ENCODE measurements around the gene UBE2K. TPM values are rescaled to one million over a fixed set of nuclear protein-coding genes. Genes with fewer than 3 reads are reported as not detected.

Gene UBE2K
- total RNA-seq, 1 donor from 2014 or later, result 54.4 TPM

GRCh38 chr4:39682138-39682537 is 15.8 kb upstream of the UBE2K start:
- no peaks in the 10 kb centered on the region for H3K36me3 ChIP-seq
- no peaks in the 10 kb centered on the region for H3K4me1 ChIP-seq
- intact Hi-C loops (cut with micrococcal nuclease), result no loop called here
- DNase-seq, result no peak
- H3K27me3 ChIP-seq (ENCODE audit: low read depth), result no peaks in the 10 kb centered on the region
- H3K9me3 ChIP-seq (replicated peaks), result no peaks in the 10 kb centered on the region
- TF ChIP-seq CTCF (IDR thresholded peaks at IDR 0.05; ENCODE audit: borderline replicate concordance), result no peak
- no peak overlapping the region for H3K4me3 ChIP-seq
- H3K27ac ChIP-seq (replicated peaks), result no peak overlapping the region

- Histone ChIP-seq H3K4me1 (no peaks in the 10 kb centered on the region), H3K9me3 (replicated peaks) (no peaks in the 10 kb centered on the region), H3K27me3 (ENCODE audit: low read depth) (no peaks in the 10 kb centered on the region), H3K36me3 (no peaks in the 10 kb centered on the region), H3K4me3 (no peak overlapping the region), H3K27ac (replicated peaks) (no peak overlapping the region)
- no peak for TF ChIP-seq CTCF (IDR thresholded peaks at IDR 0.05; ENCODE audit: borderline replicate concordance)
- intact Hi-C loops (cut with micrococcal nuclease), result no loop called here
- no peak for DNase-seq
Observed at GRCh38 chr4:39685990-39686389, 11.9 kb upstream of the UBE2K start.

- TF ChIP-seq CTCF (IDR thresholded peaks at IDR 0.05; ENCODE audit: borderline replicate concordance), result no peak
- DNase-seq, result no peak
- no peaks in the 10 kb centered on the region for H3K9me3 ChIP-seq (replicated peaks)
- H3K4me1 ChIP-seq, result no peaks in the 10 kb centered on the region
- H3K27ac ChIP-seq (replicated peaks), result no peak overlapping the region
- no peaks in the 10 kb centered on the region for H3K27me3 ChIP-seq (ENCODE audit: low read depth)
- H3K36me3 ChIP-seq, result no peaks in the 10 kb centered on the region
- H3K4me3 ChIP-seq, result no peak overlapping the region
- intact Hi-C loops (cut with micrococcal nuclease), result no loop called here
Observed at GRCh38 chr4:39687014-39687413, 10.9 kb upstream of the UBE2K start.

GRCh38 chr4:39689970-39690369 is 8.0 kb upstream of the UBE2K start:
- no peak for DNase-seq
- no peak overlapping the region for H3K27ac ChIP-seq (replicated peaks)
- no peaks in the 10 kb centered on the region for H3K36me3 ChIP-seq
- H3K9me3 ChIP-seq (replicated peaks), result no peaks in the 10 kb centered on the region
- no peak for TF ChIP-seq CTCF (IDR thresholded peaks at IDR 0.05; ENCODE audit: borderline replicate concordance)
- H3K4me1 ChIP-seq, result no peaks in the 10 kb centered on the region
- no peak overlapping the region for H3K4me3 ChIP-seq
- H3K27me3 ChIP-seq (ENCODE audit: low read depth), result no peaks in the 10 kb centered on the region
- intact Hi-C loops (cut with micrococcal nuclease), result no loop called here

- intact Hi-C loops (cut with micrococcal nuclease), result loop anchor here (5.0 kb wide), 1 partner anchor 279 kb away; the partner anchor contains the start of gene PDS5A
- Histone ChIP-seq H3K9me3 (replicated peaks) (no peaks in the 10 kb centered on the region), H3K36me3 (no peaks in the 10 kb centered on the region), H3K4me3 (peak overlapping the region; percentile 93), H3K27me3 (ENCODE audit: low read depth) (no peaks in the 10 kb centered on the region), H3K4me1 (peaks cover 55% of the 10 kb centered on the region), H3K27ac (replicated peaks) (peak overlapping the region; percentile 98)
- DNase-seq, result peak; percentile 44
- no peak for TF ChIP-seq CTCF (IDR thresholded peaks at IDR 0.05; ENCODE audit: borderline replicate concordance)
Observed at GRCh38 chr4:39698424-39699009, 581 bp downstream of the UBE2K start.
